ENCODE results near the gene ZNF594.

- no peak for TF ChIP-seq GATA2 (IDR thresholded peaks at IDR 0.05; ENCODE audit: low read depth, low read length)
- no peak for TF ChIP-seq GATA3 (IDR thresholded peaks at IDR 0.05; ENCODE audit: low read depth, low read length)
Observed at GRCh38 chr17:5200360-5200759, 8.7 kb upstream of the ZNF594 start.
